HG03565 (cell line): ENCODE data around the gene IL36B.

ENCODE experiments used
- ATAC-seq: cut with Tn5 transposase; IDR thresholded peaks from one replicate; pipeline ENCODE4 v1.9.1; 2021; ENCODE audit warnings: mild to moderate bottlenecking, moderate library complexity; ENCODE audit not compliant: unreplicated experiment

Gene IL36B

GRCh38 chr2:113012436-113013335, 40.0 kb downstream of the IL36B start:
- ATAC-seq = no peak

- ATAC-seq = no peak
These were observed 41.6 kb downstream of the IL36B start for GRCh38 chr2:113011108-113011507.

GRCh38 chr2:113010088-113010487, 42.6 kb downstream of the IL36B start:
- ATAC-seq = no peak

- ATAC-seq = no peak
These were observed 43.0 kb downstream of the IL36B start for GRCh38 chr2:113009622-113010021.

GRCh38 chr2:113007250-113007649, 45.4 kb downstream of the IL36B start:
- no peak for ATAC-seq

GRCh38 chr2:113005030-113005509, 47.6 kb downstream of the IL36B start, which contains the start of gene IL36A:
TSS of gene IL36A (plus strand) at chr2:113005459. CDS start at chr2:113005872, 413 bp downstream.
- ATAC-seq = no peak

GRCh38 chr2:113002677-113003076, 50.0 kb downstream of the IL36B start:
- ATAC-seq = no peak

- ATAC-seq = no peak
These were observed 52.2 kb downstream of the IL36B start for GRCh38 chr2:113000436-113000835.

GRCh38 chr2:112997151-112997550, 55.5 kb downstream of the IL36B start:
- no peak for ATAC-seq

GRCh38 chr2:112996635-112997034, 56.0 kb downstream of the IL36B start:
- no peak for ATAC-seq

GRCh38 chr2:112995346-112995920, 57.2 kb downstream of the IL36B start:
- ATAC-seq = no peak

GRCh38 chr2:112994648-112995047, 58.0 kb downstream of the IL36B start:
- ATAC-seq = no peak

- ATAC-seq = no peak
These were observed 58.8 kb downstream of the IL36B start for GRCh38 chr2:112993831-112994230.

- no peak for ATAC-seq
These were observed 63.1 kb downstream of the IL36B start for GRCh38 chr2:112989611-112990010.

GRCh38 chr2:112985090-112985489, 67.6 kb downstream of the IL36B start:
- ATAC-seq = no peak

GRCh38 chr2:112980537-112980936, 72.1 kb downstream of the IL36B start:
- no peak for ATAC-seq

- no peak for ATAC-seq
These were observed 72.9 kb downstream of the IL36B start for GRCh38 chr2:112979731-112980130.

- no peak for ATAC-seq
These were observed 75.1 kb downstream of the IL36B start, which contains the start of gene IL36G for GRCh38 chr2:112977559-112978056. TSS of gene IL36G (plus strand) at chr2:112978006. CDS start at chr2:112978639, 633 bp downstream.
